Measurements from ENCODE around the gene MRPS6. TPM values are rescaled to one million over a fixed set of nuclear protein-coding genes. Genes with fewer than 3 reads are reported as not detected.

The MRPS6 gene
- total RNA-seq, 1 experiment from 2014 or later, result 109 TPM

DNA sequence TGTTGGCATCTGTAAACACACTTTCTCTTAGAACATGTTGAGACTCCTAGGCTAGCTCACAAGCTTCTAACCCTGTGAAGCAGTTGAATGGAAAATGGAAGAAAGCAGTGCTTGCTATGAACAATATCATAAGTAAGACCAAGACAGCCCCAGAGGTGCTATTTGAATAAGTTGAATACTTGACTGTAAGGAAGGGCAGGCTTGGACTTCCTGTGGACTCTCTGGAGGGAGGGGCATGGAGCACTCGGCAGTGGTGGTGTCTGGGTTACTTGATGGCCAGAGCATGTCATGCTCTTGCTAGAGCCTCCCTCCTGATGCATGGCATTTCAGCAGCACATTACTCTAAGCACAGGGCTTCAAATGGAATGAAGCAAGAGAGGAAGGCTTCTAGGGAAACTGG, 60.0 kb downstream of the MRPS6 start:
- in situ Hi-C loops (cut with HindIII; ENCODE audit: low pct_unique_long_range_greater_than_20kb, low sequenced_read_pairs) (no loop called here), intact Hi-C loops (cut with micrococcal nuclease; ENCODE audit: unreplicated experiment) (no loop called here)
- CTCF ChIA-PET, result no interaction called here
- H3K36me3 ChIP-seq (ENCODE audit: control insufficient read depth, insufficient read depth, low read length), result no peaks in the 10 kb centered on the region
- H3K9me3 ChIP-seq (ENCODE audit: control insufficient read depth, insufficient read depth, low read depth, low read length), result no peaks in the 10 kb centered on the region; the same call in 1 of the 2 replicates
- POLR2A ChIA-PET, result no interaction called here
- H3K4me1 ChIP-seq (ENCODE audit: control insufficient read depth, insufficient read depth, low read length), result peaks cover 30% of the 10 kb centered on the region
- TF ChIP-seq, protein P1, sequence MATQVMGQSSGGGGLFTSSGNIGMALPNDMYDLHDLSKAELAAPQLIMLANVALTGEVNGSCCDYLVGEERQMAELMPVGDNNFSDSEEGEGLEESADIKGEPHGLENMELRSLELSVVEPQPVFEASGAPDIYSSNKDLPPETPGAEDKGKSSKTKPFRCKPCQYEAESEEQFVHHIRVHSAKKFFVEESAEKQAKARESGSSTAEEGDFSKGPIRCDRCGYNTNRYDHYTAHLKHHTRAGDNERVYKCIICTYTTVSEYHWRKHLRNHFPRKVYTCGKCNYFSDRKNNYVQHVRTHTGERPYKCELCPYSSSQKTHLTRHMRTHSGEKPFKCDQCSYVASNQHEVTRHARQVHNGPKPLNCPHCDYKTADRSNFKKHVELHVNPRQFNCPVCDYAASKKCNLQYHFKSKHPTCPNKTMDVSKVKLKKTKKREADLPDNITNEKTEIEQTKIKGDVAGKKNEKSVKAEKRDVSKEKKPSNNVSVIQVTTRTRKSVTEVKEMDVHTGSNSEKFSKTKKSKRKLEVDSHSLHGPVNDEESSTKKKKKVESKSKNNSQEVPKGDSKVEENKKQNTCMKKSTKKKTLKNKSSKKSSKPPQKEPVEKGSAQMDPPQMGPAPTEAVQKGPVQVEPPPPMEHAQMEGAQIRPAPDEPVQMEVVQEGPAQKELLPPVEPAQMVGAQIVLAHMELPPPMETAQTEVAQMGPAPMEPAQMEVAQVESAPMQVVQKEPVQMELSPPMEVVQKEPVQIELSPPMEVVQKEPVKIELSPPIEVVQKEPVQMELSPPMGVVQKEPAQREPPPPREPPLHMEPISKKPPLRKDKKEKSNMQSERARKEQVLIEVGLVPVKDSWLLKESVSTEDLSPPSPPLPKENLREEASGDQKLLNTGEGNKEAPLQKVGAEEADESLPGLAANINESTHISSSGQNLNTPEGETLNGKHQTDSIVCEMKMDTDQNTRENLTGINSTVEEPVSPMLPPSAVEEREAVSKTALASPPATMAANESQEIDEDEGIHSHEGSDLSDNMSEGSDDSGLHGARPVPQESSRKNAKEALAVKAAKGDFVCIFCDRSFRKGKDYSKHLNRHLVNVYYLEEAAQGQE (IDR thresholded peaks at IDR 0.05; ENCODE audit: insufficient read depth in 1 of 2, low read depth in 2 of 2, low read length in 1 of 2), result no peak
- TF ChIP-seq POLR2AphosphoS5 (IDR thresholded peaks at IDR 0.05; ENCODE audit: low read depth, low read length) (no peak), TCF7L2 (IDR thresholded peaks at IDR 0.05; ENCODE audit: low read depth, low read length) (no peak), SIN3A (IDR thresholded peaks at IDR 0.05; ENCODE audit: borderline replicate concordance, insufficient read depth, low read depth, low read length) (no peak)
- TF ChIP-seq, protein P2, sequence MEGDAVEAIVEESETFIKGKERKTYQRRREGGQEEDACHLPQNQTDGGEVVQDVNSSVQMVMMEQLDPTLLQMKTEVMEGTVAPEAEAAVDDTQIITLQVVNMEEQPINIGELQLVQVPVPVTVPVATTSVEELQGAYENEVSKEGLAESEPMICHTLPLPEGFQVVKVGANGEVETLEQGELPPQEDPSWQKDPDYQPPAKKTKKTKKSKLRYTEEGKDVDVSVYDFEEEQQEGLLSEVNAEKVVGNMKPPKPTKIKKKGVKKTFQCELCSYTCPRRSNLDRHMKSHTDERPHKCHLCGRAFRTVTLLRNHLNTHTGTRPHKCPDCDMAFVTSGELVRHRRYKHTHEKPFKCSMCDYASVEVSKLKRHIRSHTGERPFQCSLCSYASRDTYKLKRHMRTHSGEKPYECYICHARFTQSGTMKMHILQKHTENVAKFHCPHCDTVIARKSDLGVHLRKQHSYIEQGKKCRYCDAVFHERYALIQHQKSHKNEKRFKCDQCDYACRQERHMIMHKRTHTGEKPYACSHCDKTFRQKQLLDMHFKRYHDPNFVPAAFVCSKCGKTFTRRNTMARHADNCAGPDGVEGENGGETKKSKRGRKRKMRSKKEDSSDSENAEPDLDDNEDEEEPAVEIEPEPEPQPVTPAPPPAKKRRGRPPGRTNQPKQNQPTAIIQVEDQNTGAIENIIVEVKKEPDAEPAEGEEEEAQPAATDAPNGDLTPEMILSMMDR (IDR thresholded peaks at IDR 0.05), result no peak
- DNase-seq (ENCODE audit: low read depth, low spot score) (no peak), ATAC-seq (peak; percentile 13; the same call in 1 of the 2 replicates)
- no TSS peak for BruUV-seq (replicated peaks)
- no peak overlapping the region for H3K4me3 ChIP-seq (ENCODE audit: low read depth in 2 of 2, low read length in 2 of 2)
- H3K27ac ChIP-seq (ENCODE audit: low read length), result no peak overlapping the region
- no peaks in the 10 kb centered on the region for H3K27me3 ChIP-seq (ENCODE audit: control insufficient read depth, insufficient read depth, low read length)

DNA sequence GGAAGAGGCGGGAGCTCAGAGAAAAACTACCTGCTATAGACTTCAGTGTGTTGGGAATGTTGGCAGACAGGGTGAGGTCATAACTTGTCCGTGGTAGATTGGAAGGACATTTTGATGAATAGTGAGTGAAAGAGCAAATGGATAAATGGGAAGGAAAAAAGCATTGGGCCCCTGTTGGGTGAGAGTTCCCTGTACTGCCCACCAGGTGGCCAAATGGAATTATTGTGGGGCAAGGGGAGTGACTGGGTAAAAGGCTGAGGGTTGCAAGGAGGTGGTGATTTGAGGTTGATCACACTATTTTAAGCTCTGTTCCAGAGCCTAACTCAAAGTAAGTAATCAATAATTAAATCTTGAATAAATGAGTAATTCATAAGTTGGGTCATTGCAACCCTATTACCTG, 60.4 kb downstream of the MRPS6 start:
- Histone ChIP-seq H3K4me1 (ENCODE audit: control insufficient read depth, insufficient read depth, low read length) (peaks cover 26% of the 10 kb centered on the region), H3K36me3 (ENCODE audit: control insufficient read depth, insufficient read depth, low read length) (no peaks in the 10 kb centered on the region), H3K9me3 (ENCODE audit: control insufficient read depth, insufficient read depth, low read depth, low read length) (no peaks in the 10 kb centered on the region; the same call in 1 of the 2 replicates), H3K4me3 (ENCODE audit: low read depth in 2 of 2, low read length in 2 of 2) (no peak overlapping the region), H3K27ac (ENCODE audit: low read length) (no peak overlapping the region), H3K27me3 (ENCODE audit: control insufficient read depth, insufficient read depth, low read length) (no peaks in the 10 kb centered on the region)
- ATAC-seq (peak; percentile 29; the same call in 1 of the 2 replicates), DNase-seq (ENCODE audit: low read depth, low spot score) (no peak)
- BruUV-seq (replicated peaks), result no TSS peak
- POLR2A ChIA-PET, result no interaction called here
- intact Hi-C loops (cut with micrococcal nuclease; ENCODE audit: unreplicated experiment), result no loop called here
- CTCF ChIA-PET, result no interaction called here
- TF ChIP-seq, protein P1 (IDR thresholded peaks at IDR 0.05; ENCODE audit: insufficient read depth in 1 of 2, low read depth in 2 of 2, low read length in 1 of 2), result no peak
- TF ChIP-seq, protein P2 (IDR thresholded peaks at IDR 0.05), result peak; percentile 46
- in situ Hi-C loops (cut with HindIII; ENCODE audit: low pct_unique_long_range_greater_than_20kb, low sequenced_read_pairs), result no loop called here
